Measurements from ENCODE around the gene PICALM.

DNA sequence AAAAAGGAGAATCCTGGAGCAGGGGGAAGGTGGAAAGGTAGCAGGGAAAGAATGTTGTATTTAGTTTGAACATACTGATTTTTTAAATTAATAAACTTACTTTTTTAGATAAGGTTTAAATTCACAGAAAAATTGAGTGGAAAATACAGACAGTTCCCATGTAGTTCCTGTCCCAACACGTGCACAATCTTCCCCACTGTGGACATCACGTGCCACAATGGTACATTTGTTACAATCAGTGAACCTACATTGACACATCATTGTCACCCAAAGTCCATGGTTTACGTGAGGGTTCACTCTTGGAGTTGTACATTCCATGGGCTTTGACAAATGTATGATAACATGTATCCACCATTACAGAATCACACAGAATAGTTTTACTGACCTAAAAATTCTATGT is 10.5 kb upstream of the PICALM start:
- TF ChIP-seq, protein P1, sequence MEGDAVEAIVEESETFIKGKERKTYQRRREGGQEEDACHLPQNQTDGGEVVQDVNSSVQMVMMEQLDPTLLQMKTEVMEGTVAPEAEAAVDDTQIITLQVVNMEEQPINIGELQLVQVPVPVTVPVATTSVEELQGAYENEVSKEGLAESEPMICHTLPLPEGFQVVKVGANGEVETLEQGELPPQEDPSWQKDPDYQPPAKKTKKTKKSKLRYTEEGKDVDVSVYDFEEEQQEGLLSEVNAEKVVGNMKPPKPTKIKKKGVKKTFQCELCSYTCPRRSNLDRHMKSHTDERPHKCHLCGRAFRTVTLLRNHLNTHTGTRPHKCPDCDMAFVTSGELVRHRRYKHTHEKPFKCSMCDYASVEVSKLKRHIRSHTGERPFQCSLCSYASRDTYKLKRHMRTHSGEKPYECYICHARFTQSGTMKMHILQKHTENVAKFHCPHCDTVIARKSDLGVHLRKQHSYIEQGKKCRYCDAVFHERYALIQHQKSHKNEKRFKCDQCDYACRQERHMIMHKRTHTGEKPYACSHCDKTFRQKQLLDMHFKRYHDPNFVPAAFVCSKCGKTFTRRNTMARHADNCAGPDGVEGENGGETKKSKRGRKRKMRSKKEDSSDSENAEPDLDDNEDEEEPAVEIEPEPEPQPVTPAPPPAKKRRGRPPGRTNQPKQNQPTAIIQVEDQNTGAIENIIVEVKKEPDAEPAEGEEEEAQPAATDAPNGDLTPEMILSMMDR (IDR thresholded peaks at IDR 0.05; ENCODE audit: low read depth, low read length, missing input control), result no peak
- TF ChIP-seq, protein P2, sequence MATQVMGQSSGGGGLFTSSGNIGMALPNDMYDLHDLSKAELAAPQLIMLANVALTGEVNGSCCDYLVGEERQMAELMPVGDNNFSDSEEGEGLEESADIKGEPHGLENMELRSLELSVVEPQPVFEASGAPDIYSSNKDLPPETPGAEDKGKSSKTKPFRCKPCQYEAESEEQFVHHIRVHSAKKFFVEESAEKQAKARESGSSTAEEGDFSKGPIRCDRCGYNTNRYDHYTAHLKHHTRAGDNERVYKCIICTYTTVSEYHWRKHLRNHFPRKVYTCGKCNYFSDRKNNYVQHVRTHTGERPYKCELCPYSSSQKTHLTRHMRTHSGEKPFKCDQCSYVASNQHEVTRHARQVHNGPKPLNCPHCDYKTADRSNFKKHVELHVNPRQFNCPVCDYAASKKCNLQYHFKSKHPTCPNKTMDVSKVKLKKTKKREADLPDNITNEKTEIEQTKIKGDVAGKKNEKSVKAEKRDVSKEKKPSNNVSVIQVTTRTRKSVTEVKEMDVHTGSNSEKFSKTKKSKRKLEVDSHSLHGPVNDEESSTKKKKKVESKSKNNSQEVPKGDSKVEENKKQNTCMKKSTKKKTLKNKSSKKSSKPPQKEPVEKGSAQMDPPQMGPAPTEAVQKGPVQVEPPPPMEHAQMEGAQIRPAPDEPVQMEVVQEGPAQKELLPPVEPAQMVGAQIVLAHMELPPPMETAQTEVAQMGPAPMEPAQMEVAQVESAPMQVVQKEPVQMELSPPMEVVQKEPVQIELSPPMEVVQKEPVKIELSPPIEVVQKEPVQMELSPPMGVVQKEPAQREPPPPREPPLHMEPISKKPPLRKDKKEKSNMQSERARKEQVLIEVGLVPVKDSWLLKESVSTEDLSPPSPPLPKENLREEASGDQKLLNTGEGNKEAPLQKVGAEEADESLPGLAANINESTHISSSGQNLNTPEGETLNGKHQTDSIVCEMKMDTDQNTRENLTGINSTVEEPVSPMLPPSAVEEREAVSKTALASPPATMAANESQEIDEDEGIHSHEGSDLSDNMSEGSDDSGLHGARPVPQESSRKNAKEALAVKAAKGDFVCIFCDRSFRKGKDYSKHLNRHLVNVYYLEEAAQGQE (IDR thresholded peaks at IDR 0.05), result no peak
- TF ChIP-seq RXRA (IDR thresholded peaks at IDR 0.05) (no peak), JUND (IDR thresholded peaks at IDR 0.05) (no peak), TAF1 (conservative IDR thresholded peaks at IDR 0.05) (no peak), EGR1 (IDR thresholded peaks at IDR 0.05; ENCODE audit: low read depth in 2 of 2) (no peak), ZBTB33 (IDR thresholded peaks at IDR 0.05) (no peak), GABPA (IDR thresholded peaks at IDR 0.05 in 1 of 2, conservative IDR thresholded peaks at IDR 0.05 in 1 of 2) (no peak), RAD21 (IDR thresholded peaks at IDR 0.05) (no peak), NR2F2 (IDR thresholded peaks at IDR 0.05) (no peak), YY1 (IDR thresholded peaks at IDR 0.05) (no peak)
- TF ChIP-seq, protein P3, sequence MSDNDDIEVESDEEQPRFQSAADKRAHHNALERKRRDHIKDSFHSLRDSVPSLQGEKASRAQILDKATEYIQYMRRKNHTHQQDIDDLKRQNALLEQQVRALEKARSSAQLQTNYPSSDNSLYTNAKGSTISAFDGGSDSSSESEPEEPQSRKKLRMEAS (IDR thresholded peaks at IDR 0.05), result no peak

Measured in liver (tissue), 3 donors.